Activated naive CD4-positive, alpha-beta T cell (primary cell): ENCODE results near the gene PML.
A peak's percentile ranks its signal among the peaks of the same experiment; 100 is the strongest.

Source experiments
- DNase-seq, 4 experiments: peaks; one replicate each; lab custom pipeline; 2025; lab: John Stamatoyannopoulos, UW

The PML gene

DNA sequence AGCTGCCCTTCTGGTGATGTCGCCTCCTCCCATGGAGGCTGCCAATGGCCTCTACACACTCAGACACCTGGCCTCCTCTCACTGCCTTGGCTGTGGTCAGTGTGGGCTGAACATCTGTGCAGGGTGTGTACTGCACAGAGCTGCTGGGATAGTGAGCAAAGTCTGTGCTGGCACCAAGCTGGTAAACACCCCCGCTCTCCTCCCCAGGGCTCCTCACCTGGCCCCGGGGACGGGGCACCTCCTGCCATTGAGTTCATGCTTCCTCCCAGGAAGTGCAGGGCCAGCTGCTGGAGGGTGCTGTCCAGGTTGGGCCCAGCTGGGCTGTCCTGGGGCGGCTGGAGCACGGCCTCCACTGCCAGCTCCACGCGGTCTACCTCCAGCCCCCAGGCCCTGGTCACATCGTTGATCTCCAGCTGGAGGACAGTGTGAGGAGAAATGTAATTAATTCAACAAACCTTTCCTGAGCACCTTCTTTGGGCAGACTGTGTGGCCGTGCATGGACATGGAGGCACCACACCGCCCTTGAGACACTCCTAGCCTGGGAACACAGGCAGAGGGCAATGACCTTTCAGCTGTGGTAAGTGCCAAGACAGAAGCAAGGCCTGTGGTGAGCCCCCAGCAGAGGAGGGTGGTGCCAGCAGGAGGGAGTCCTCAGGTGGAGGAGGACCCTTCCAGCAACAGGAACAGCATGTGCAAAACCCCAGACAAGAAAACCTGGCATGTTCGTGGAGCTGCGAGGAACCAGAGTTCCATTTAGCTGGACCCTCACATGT lies 9.2 kb upstream of the PML start:
- DNase-seq = no peak

DNA sequence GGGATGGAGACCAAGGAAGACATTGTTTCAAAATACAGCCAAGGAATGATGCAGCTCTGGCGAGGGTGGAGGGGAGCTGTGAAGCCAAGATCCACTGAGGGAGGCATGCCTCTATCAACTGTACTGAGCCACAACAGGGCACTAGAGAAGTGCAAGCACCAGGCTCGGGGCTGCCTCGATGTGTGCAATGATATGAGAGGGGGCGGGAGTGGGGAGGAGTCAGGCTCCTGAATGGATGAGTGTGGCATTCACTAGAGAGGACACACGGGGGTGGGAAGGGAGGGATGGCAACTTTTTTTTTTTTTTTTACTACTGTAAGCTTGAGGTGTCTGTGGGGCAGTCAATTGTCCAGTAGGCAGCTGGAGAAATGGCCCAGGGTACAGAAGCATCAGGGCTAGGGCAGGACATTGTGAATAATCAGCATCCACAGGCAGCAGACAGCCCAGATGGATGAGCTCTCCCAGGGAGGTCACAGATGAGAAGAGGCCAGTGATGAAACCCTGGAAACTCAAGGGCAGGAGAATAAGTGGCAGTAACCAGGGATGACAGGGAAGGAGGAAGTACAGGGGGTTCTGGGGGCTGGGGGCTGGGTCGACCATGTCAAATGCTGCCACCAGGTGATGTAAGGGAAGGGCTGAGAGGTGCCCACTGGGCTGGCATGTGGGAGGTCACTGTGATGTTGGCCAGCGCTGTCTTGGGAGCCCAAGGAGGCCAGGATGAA lies 8.3 kb upstream of the PML start:
- no peak for DNase-seq

DNA sequence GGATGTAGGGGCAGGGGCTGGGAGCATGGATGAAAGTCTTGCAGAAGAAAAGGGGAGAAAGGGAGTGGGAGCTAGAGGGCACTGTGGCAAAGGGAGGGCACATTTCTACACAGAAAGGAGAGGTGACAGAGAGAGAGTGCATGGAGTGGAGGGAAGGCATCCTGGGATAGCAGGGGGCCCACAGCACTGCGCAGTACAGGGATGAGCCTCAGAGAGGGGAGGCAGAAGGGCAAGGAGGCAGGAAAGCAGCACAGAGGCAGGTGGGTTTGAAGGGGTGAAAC lies 7.8 kb upstream of the PML start:
- no peak for DNase-seq

DNA sequence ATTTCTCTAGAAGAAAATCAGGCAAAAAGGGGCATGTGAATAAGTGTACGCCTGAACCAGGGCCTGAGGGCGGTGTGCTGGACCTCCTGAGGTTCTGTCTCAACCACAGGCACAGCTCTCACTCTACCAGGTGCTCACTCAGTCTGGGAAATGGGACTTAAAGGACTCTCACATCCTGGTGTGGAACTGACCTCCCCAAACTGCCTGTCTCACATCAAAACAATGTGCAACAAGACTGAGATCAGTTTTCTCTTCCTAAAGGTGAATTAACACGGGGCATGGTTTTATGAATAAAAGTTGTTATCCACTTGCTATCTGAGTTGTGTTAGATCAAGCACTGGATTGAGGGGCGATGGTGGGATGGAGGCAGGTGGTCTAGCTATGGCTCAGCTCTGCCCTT lies 7.3 kb upstream of the PML start:
- no peak for DNase-seq

DNA sequence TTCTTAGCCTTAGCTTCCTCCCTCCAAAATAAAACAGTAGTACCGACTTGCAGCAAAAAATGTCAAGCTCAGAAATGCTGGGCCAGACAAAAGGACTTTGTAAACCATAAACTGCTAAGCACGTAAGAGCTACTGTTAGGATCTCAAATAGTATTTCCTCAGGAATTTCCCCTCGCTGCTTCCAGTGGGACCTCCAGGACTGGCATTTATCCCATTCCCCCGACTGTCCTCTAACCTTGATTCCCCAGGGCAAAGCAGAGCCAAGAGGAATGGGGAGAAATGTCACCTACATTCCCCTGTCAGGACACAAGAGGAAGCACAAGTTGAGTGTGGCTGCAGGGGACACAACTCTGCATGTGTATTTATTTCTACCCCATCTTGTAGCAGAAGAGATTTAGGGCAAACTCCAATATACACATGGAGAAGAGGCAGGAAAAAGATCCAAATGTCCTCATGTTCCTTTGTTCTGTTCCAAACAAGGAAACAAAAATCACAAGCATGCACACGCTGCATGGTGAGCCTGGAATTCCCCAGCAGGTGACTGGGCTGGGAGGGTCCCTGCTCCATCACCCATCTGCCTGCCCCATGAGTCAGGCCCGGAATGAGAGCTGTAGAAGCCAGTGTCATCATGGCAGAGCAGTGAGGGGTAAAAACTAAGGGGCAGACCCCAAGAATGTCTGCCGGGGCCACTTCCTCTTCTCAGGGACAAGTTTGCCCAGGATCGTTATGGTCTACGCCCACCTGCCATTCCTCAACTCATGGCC lies 6.7 kb upstream of the PML start:
- DNase-seq = no peak

DNA sequence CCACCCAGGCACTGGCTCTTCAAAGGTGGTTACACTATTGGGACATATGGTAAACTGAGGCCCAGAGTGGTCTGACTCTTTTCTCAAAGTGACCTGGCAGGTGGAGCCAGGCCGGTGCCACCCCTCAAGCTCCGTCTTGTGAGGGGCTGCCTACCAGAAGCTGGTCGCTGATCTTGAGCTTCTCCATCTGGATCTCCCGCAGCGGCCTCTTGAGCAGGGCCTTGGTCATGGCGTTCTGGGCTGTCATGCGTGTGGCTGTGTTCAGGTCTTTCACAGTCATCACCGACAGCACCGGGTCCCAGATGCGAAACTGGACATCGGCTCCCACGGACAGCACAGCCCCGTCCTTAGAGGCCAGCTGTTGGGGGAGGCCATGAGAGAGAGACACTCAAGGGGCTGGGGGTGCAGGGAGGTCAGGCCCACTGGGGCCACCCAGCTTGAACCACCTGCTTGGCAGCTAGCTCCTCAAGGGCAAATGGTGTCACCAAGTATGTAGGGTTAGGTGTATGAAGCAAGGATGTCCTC lies 6.0 kb upstream of the PML start:
- no peak for DNase-seq

DNA sequence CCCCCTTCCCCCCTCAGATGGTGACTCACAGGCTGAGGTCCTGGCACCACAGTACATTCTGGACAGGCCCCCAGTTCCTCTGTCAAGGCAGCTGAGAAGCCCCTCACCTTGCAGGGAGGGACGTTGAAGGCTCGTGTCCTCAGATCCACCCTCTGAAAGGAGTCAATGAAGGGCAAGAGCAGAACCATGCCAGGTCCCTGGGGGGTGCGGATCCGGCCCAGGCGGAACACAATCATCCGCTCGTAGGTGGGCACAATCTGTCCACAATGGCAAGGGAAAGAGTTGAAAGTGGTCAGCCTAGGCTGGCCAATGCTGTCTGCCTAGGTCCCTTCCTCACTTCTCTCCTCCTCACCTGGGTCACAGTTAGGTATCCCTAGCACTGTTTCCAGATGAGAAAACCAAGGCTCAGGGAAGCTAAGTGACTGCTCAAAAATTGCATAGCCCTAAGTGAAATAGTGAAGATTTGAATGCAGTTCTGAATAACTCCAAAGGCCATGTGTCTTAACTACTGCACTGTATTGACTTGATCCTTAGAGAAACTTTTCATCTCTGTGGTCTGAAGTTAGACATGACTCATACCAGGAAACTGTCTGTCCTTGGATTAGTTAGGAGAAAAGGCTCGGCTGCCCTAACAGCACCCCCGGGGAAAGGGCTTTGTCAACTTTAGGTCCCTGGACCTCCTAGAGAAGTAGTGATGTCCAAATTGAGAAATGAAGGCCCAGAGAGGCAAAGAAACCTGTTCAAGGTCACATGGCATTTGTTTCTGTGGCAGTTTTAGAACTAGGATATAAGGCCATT lies 5.3 kb upstream of the PML start:
- DNase-seq = no peak

DNA sequence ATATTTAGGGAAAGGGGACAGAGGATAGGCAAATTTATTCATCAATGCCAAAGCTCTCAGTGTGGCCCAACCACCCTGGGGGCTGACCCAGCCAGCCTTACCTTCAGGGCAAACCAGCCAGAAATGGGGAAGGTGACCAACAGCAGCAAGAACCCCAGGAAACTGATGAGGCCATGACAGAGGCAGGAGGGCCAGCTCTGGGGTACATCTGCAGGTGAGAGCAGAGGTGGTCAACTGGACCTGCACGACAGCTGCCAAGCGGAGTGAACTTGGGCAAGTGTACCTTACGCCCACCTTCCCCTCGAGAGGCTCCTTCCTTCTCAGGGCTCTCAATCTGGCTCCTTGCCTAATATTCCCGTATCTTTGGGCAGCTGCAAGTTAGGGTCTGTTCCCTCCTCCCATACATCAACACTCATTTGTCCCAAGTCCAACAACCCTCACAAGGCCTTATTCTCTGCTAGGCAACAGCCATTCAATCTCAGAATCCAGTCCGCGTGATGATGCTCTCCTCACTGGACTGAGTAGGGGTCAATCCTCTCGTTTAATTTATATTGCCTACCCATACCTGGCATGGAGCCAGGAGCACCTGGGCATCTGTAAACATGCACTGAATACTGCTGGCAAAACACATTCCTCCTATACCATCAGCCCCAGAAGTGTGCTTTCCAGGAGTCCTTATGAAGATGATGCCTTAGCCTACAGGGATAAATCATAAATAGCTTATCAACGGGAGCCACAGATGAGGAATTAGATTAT lies 4.1 kb upstream of the PML start:
- DNase-seq = no peak

DNA sequence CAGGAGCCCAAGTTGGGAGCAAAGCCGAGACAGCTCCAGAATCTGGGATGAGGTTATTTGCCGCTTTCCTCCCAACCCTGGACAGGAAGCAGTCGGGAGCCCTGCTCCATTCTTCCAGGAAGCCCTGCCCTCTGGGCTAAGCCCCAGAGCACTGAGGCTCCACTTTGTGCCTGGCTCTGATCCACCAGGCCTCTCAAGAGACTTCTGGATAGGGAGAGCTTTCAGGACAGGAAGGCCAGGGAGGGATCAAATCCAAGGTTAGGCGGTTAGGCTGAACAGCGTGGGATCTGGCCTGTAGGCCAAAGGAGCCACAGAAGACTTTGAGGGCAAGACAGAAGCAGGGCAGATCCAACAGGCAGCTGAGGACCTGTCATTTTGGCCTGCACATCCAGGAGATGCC lies 3.3 kb upstream of the PML start:
- no peak for DNase-seq

DNA sequence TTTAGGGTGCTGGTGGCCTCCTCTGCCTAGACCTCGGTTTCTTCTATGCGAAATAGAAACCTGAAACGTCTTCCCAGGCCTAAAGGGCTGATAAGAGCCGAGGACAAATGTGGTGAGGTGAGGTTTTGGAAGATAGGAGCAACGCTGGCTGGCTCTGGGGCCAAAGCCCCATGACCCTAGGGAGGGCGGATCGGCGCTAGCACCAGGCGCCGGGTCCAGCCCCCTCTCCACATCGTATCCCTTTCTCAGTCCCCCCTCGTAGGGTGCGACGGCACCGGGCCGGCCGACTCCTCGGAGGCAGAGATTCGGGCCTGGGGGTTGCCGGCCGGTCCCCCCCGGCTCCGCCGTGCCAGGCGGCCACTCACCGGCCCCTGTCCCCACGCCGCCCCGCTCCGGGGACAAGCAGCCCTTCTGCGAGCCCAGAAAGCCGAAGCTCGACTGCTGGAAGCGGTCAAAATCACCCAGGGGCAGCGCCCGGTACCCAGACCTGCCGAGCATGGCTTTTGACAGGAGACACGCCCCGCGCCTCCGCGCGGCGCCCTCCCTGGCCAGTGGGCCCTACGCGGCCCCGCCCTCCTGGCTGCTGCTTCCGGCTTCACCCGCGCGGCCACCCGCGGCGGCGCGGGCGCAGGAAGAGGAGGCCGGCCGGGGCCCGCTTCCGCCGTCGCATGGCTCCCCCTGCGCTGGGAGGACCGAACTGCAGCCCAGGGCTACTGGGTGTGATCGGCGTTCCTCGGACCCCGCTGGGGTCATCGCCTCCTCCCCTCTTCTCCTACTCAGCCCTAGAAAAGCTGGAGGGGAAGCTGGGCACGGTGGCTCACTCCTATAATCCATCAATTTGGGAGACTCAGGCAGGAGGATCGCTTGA lies 2.6 kb upstream of the PML start, which contains the start of gene STOML1:
Gene STOML1 (minus strand): TSS at position 570 of the 868 bp plus-strand sequence. CDS start 72 bp downstream, at position 498.
- DNase-seq = peak; percentile 89 to 95 (median 91)

DNA sequence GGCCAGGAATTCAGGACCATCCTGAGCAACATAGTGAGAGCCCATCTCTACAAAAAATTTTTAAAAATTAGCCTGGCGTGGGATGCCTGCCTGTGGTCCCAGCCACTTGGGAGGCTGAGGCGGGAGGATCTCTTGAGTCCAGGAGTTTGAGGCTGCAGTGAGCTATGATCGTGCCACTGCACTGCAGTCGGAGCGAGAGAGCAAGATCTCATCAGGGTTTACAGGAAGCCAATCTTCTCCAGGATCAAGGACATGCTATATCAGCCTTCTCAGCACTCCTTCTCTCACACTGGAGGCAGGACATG lies 2.0 kb upstream of the PML start:
- DNase-seq = no peak

DNA sequence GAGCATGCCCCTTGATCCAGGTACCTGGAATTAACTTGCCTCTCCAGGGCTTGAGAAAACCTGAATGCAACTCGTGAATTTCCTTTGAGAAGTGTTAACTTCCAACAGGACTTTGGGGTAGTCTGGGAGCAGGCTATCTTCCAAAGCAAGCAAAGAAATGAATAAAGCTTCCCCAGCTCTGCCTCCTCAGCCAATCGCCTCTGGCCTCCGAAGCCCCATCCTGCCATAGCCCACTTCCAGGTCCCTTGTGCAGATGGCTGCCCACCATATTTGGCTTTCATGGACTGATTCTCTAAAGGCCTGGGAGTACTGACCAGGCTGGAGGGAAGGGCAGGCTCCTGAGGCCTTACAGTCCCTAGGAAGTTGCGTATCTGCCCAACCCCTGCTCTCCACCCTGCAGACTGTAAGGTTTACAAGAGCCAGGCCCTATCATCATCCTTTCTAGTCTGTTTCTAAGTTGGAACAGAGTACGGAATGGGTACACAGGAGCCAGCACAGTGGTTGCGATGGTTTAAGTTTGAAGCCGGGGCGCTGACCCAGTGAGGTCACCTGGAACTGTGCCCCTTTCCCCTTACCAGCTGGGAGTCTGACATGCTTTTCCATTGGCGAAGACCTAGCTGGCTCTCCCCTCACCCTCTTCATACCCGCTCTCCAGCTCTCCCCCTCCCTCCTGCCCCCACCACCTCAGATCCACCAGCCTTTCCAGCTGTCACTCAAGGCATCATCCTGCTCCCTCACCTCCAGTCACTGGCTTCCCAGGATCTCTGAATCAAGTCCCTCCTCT lies 1.1 kb upstream of the PML start:
- DNase-seq = no peak

DNA sequence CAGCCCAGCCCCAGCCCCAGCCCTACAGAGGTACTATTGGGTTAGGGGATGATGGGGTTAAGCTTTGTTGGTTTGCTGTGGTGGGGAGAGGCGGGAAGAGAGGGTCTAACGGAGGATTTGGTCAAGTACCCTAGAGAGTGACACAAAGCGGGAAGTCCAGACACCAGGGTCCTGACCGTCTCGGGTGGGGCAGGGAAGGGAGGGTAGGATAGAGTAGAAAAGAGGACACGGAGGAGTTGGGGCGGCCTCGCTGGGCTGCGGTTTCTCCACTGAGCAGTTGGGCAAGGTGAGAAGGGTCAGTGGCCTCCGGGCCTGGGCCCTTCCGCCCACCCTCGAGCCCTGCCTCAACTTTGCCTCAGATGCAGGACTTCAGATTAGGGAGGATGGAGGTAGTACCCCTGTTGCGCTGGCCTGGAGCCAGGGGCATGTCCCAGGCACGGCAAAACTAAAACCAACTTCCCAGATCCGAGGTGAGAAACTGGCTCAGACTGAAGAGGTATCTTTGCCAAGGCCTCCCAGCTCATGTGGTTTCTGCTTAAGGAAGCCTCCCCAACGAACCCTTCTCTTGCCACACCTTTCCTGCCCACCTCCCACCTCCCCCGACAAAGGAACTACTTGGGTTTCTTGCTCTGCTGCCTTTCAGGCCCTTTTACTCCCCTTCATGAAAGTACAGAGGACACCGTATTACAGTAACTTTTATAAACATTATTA lies 551 bp downstream of the PML start:
- no peak for DNase-seq

DNA sequence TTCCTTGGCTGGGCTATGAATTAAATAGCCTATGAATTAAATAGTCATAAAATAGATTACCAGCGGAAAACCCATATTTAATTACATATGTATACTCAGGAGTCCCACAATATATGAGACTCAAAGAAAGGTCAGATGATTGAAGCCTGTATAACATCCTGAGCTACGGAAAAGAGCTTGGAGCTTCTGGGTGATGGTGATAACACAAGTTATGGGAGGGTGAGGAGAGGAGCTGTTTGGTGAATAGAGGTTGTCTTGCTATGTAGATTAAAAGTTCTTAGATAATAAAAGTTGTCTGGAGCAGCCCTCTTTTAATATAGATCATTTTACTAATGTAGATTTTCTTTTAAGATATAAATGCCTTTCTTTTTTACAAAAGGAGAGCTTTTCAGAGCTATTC lies 1.8 kb downstream of the PML start:
- no peak for DNase-seq

DNA sequence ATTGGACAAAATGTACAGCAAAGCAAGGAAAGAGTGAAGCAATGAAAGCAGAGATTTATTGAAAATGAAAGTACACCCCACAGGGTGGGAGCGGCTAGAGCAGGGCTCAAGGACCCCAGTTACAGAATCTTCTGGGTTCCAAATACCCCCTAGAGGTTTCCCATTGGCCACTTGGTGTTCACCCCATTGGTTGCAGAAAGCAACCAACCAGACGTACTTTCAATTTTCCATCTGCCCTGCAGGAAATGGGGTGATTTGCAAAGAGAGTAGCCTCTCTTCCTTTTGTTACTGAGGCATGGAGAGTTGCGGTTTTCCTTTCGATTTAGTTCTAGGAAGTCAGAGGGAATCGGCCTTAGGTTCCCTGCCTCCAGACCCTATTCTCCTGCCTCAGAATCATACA lies 2.4 kb downstream of the PML start:
- DNase-seq = no peak

DNA sequence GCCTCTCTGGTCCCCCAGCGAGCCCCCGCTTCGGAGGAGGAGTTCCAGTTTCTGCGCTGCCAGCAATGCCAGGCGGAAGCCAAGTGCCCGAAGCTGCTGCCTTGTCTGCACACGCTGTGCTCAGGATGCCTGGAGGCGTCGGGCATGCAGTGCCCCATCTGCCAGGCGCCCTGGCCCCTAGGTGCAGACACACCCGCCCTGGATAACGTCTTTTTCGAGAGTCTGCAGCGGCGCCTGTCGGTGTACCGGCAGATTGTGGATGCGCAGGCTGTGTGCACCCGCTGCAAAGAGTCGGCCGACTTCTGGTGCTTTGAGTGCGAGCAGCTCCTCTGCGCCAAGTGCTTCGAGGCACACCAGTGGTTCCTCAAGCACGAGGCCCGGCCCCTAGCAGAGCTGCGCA lies 3.5 kb downstream of the PML start:
- DNase-seq = no peak

DNA sequence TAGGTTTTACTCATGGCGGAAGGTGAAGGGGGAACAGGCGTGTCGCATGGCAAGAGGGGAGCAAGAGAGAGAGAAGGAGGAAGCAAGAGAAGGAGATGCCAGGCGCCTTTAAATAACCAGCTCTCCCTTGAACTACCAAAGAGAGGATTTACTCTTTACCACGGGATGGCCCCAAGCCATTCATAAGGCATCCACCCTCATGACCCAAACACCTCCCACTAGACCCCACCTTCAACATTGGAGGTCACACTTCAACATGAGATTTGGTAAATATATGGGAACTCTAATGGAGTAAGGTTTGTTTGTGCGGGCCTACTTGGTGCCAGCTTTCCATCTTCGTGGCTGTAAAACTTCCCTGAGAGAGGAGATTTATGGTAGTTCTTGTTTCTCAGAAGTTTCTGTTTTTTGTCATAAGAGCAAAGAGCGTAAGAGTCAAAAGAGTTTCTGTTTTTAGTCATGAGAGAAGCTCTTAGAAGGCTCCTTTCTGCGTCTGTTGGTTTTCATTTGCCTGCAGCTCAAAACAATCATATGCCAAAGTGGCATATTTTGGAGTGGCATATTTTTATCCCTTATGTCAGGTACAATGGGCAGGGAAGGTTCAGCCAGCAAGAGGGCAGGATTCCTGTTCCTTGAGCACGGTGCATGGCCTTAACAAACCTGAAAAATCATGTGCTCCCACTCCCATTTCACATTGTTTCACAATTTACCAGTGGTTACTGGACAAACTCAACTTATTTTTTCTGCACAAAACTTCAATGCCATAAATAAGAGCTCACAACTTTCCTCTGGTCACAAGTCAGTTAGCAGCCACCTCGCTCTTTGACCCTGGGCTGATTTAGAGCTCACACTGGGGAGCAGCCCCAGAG lies 12.5 kb downstream of the PML start:
- no peak for DNase-seq

DNA sequence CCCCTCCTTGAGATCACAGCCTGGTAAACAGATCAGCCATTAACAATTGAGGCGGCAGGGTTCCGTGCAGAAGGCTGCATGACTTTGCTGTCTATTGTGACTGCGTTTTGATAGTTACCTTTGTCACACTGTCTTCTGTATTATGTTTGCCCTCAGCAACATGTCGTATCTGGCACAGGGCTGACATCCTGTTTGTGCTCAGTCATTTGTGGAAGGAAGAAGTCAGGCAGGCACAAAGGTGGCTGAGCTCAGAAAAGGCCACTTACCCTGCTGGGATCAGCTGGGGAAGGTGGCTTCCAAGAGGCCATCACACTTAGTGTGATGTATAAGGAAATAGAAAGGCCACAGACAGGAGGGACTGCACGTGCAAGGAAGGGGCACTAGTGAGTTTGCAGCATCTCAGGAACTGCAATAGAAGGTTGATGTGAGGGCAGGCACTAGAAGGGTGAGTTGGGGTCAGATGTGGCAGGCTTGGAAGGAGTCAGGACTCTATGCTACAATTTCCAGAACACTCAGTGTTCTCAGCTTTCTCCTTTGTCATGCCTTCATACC lies 13.4 kb downstream of the PML start:
- peak in 1 of 4 experiments; percentile 7 for DNase-seq
